VCaP (cell line): ENCODE data around the gene PDCD2.
"Not testable (repeated sequence)": the region's sequence is repeated elsewhere in the genome, so short reads cannot be mapped to it uniquely, and the experiment has no call there.

Experiments
- H3K27ac ChIP-seq: fragments of 450-650 bp; 2 replicates; pipeline ENCODE4 v1.5.1; 2017
- CTCF ChIP-seq: fragments of 450-650 bp; conservative IDR thresholded peaks from 2 replicates; pipeline ENCODE4 v1.5.1; 2017; ENCODE audit warnings: mild to moderate bottlenecking, moderate library complexity

PDCD2 gene

GRCh38 chr6:170584181-170584953 is at the start of gene PDCD2:
TSS of gene PDCD2 (minus strand) at chr6:170584637. CDS start at chr6:170584581, 56 bp downstream.
- peak within 1 kb of the TSS; percentile 87 for H3K27ac ChIP-seq
- no peak for TF ChIP-seq CTCF

- not testable (repeated sequence) for H3K27ac ChIP-seq
Observed at GRCh38 chr6:170616020-170616554, 31.6 kb upstream of the PDCD2 start.

- H3K27ac ChIP-seq = not testable (repeated sequence)
Observed at GRCh38 chr6:170612256-170612804, 27.9 kb upstream of the PDCD2 start.

- not testable (repeated sequence) for H3K27ac ChIP-seq
Observed at GRCh38 chr6:170609225-170609624, 24.8 kb upstream of the PDCD2 start.

GRCh38 chr6:170605574-170606259 is 21.3 kb upstream of the PDCD2 start:
- no peak overlapping the region for H3K27ac ChIP-seq

GRCh38 chr6:170597278-170597677 is 12.8 kb upstream of the PDCD2 start:
- TF ChIP-seq CTCF = no peak
- H3K27ac ChIP-seq = no peak overlapping the region

More at GRCh38 chr6:170605574-170606259, 21.3 kb upstream of the PDCD2 start:
- TF ChIP-seq CTCF = no peak

GRCh38 chr6:170596426-170596825 is 12.0 kb upstream of the PDCD2 start:
- TF ChIP-seq CTCF = no peak
- no peak overlapping the region for H3K27ac ChIP-seq

GRCh38 chr6:170590725-170591124 is 6.3 kb upstream of the PDCD2 start:
- no peak overlapping the region for H3K27ac ChIP-seq
- no peak for TF ChIP-seq CTCF
